ENCODE results near the gene SMIM24. TPM values are rescaled to one million over a fixed set of nuclear protein-coding genes. Genes with fewer than 3 reads are reported as not detected.
"Not testable (repeated sequence)": the region's sequence is repeated elsewhere in the genome, so short reads cannot be mapped to it uniquely, and the experiment has no call there.

The SMIM24 gene
- total RNA-seq, 1 donor from 2014 or later: not detected

DNA sequence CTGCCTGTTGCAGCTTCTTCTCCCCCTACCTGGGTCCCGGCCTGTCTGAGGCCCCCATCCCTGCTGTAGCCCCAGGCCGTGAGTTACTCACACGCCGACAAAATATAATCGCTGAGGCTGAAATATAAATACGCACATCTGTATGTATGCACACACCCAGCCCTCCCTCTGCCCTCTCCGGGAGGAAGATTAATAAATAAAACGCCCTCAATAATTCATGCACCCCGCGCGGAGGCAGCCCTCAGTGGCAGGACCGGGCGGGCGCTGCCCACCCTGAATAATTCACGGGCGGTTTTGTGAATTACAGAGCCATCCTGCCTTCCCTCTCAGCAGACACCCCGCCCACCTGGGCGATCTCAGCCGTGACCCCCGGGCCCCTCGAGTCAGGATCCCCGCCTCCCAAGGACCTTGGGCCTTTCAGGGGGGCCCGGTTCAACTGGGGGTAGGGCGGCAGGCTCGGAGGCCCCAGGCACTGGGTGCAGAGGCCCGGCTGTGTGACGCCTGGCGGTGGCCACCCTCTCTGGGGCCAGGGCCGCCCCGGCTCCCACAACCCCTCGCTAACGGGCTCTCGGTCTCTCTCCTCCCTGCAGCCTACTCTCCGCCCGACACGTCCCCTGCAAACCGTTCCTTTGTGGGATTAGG lies 24.2 kb downstream of the SMIM24 start:
- Mint-ChIP-seq H3K9me3 (ENCODE audit: unreplicated experiment) (no peaks in the 10 kb centered on the region), H3K4me1 (ENCODE audit: unreplicated experiment) (peaks cover 2% of the 10 kb centered on the region), H3K4me3 (ENCODE audit: unreplicated experiment) (no peak overlapping the region), H3K27me3 (ENCODE audit: unreplicated experiment) (peaks cover 4% of the 10 kb centered on the region), H3K36me3 (ENCODE audit: low read depth, unreplicated experiment) (peaks cover 3% of the 10 kb centered on the region), H3K27ac (ENCODE audit: unreplicated experiment) (no peak overlapping the region)
- TF ChIP-seq, protein P1, sequence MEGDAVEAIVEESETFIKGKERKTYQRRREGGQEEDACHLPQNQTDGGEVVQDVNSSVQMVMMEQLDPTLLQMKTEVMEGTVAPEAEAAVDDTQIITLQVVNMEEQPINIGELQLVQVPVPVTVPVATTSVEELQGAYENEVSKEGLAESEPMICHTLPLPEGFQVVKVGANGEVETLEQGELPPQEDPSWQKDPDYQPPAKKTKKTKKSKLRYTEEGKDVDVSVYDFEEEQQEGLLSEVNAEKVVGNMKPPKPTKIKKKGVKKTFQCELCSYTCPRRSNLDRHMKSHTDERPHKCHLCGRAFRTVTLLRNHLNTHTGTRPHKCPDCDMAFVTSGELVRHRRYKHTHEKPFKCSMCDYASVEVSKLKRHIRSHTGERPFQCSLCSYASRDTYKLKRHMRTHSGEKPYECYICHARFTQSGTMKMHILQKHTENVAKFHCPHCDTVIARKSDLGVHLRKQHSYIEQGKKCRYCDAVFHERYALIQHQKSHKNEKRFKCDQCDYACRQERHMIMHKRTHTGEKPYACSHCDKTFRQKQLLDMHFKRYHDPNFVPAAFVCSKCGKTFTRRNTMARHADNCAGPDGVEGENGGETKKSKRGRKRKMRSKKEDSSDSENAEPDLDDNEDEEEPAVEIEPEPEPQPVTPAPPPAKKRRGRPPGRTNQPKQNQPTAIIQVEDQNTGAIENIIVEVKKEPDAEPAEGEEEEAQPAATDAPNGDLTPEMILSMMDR (IDR thresholded peaks at IDR 0.05; ENCODE audit: unreplicated experiment): no peak
- no peak for DNase-seq (ENCODE audit: low spot score)

DNA sequence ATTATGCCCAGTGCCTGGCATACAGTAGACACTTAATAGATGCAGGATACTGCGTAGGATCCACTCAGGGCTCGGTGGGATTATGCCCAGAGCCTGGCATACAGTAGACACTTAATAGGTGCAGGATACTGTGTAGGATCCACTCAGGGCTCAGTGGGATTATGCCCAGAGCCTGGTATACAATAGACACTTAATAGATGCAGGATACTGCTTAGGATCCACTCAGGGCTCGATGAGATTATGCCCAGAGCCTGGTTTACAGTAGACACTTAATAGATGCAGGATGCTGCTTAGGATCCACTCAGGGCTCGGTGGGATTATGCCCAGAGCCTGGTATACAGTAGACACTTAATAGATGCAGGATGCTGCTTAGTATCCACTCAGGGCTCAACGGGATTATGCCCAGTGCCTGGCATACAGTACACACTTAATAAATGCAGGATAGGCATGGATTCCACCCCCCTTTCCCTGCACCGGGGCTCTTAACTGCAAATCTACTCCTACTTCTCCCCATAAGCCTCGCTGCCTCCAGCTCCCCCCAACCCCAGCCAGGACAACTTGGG lies 24.9 kb downstream of the SMIM24 start:
- Mint-ChIP-seq H3K9me3 (ENCODE audit: unreplicated experiment) (no peaks in the 10 kb centered on the region), H3K4me3 (ENCODE audit: unreplicated experiment) (no peak overlapping the region), H3K4me1 (ENCODE audit: unreplicated experiment) (peaks cover 4% of the 10 kb centered on the region), H3K36me3 (ENCODE audit: low read depth, unreplicated experiment) (peaks cover 3% of the 10 kb centered on the region), H3K27me3 (ENCODE audit: unreplicated experiment) (peaks cover 5% of the 10 kb centered on the region), H3K27ac (ENCODE audit: unreplicated experiment) (no peak overlapping the region)
- DNase-seq (ENCODE audit: low spot score): no peak
- TF ChIP-seq, protein P1 (IDR thresholded peaks at IDR 0.05; ENCODE audit: unreplicated experiment): no peak

DNA sequence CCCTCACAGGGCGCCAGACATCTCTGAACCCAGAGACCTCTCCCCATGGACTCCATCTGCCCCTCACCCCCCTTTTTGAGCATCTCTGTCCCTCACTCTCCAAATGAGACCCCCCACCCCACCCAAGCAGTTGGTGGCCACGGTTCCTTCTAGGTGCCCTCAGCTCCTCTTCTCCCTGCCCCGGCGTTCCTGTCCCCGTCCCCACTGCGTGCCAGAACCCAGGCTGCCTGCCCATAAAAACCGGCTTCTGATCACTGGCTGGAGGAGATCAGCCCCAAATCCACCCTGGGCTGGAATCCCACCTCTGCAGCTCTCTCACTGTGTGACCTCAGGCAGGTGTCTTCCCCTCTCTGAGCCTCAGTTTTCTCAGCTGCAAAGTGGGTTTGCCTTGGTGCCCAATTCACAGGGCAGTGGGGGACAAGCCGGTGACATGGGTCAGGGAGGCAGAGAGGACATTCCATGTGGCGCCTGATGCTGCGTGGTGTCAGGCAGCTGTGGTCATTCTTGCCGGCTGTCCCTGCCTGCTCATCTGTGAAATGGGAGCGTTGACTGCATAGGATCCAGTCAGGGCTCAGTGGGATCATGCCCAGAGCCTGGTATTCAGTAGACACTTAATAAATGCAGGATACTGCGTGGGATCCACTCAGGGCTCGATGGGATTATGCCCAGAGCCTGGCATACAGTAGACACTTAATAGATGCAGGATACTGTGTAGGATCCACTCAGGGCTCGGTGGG lies 25.5 kb downstream of the SMIM24 start:
- H3K27me3 Mint-ChIP-seq (ENCODE audit: unreplicated experiment): peaks cover 4% of the 10 kb centered on the region
- peaks cover 3% of the 10 kb centered on the region for H3K36me3 Mint-ChIP-seq (ENCODE audit: low read depth, unreplicated experiment)
- H3K9me3 Mint-ChIP-seq (ENCODE audit: unreplicated experiment): no peaks in the 10 kb centered on the region
- TF ChIP-seq, protein P1 (IDR thresholded peaks at IDR 0.05; ENCODE audit: unreplicated experiment): no peak
- H3K27ac Mint-ChIP-seq (ENCODE audit: unreplicated experiment): no peak overlapping the region
- H3K4me3 Mint-ChIP-seq (ENCODE audit: unreplicated experiment): no peak overlapping the region
- peaks cover 4% of the 10 kb centered on the region for H3K4me1 Mint-ChIP-seq (ENCODE audit: unreplicated experiment)
- DNase-seq (ENCODE audit: low spot score): no peak

DNA sequence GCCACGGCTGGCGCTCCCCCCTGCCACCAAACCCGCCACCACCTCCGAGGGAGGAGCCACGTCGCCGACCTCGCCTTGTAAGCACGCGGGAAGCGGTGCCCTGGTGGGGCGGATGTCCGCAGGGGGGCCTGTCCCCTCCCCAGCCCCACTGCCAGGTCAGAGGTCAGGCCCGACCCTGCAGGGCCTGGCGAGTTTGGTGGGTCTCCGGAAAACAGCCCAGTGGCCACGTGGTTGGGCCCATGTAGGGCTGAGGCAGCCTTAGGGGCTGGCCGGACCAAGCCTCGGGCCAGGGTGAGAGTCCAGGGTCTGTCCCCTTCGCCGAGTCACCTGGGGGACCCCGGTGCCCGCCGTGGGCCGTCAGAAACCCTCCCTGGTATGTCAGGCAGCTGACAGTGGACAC lies 26.5 kb downstream of the SMIM24 start:
- H3K27me3 Mint-ChIP-seq (ENCODE audit: unreplicated experiment): peaks cover 4% of the 10 kb centered on the region
- H3K4me3 Mint-ChIP-seq (ENCODE audit: unreplicated experiment): no peak overlapping the region
- no peaks in the 10 kb centered on the region for H3K9me3 Mint-ChIP-seq (ENCODE audit: unreplicated experiment)
- TF ChIP-seq, protein P1 (IDR thresholded peaks at IDR 0.05; ENCODE audit: unreplicated experiment): no peak
- H3K36me3 Mint-ChIP-seq (ENCODE audit: low read depth, unreplicated experiment): peaks cover 3% of the 10 kb centered on the region
- H3K4me1 Mint-ChIP-seq (ENCODE audit: unreplicated experiment): peaks cover 4% of the 10 kb centered on the region
- DNase-seq (ENCODE audit: low spot score): no peak
- no peak overlapping the region for H3K27ac Mint-ChIP-seq (ENCODE audit: unreplicated experiment)

DNA sequence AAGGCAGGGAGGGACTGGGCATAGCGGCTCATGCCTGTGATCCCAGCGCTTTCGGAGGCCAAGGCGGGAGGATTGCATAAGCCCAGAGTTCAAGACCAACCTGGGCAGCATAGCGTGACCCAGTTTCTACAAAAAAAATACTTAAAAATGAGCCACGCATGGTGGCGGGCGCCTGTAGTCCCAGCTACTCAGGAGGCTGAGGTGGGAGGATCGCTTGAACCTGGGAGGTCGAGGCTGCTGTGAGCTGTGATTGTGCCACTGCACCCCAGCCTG lies 27.4 kb downstream of the SMIM24 start:
- H3K9me3 Mint-ChIP-seq (ENCODE audit: unreplicated experiment); H3K27me3 Mint-ChIP-seq (ENCODE audit: unreplicated experiment); H3K4me3 Mint-ChIP-seq (ENCODE audit: unreplicated experiment); H3K36me3 Mint-ChIP-seq (ENCODE audit: low read depth, unreplicated experiment); H3K27ac Mint-ChIP-seq (ENCODE audit: unreplicated experiment); H3K4me1 Mint-ChIP-seq (ENCODE audit: unreplicated experiment); DNase-seq (ENCODE audit: low spot score): not testable (repeated sequence)

All from endothelial cell (in vitro differentiated cells).